IPS-18c (cell line): Measurements from ENCODE around the gene KCNJ15.

ENCODE experiments used
- H3K4me3 ChIP-seq: 2 replicates; pipeline ENCODE4 v1.7.0; 2013; ENCODE audit warnings: low read depth, mild to moderate bottlenecking, low read length, moderate library complexity; ENCODE audit not compliant: insufficient read depth
- H3K9me3 ChIP-seq: one replicate; pipeline ENCODE4 v1.6.1; 2013; ENCODE audit warnings: mild to moderate bottlenecking, low read length, moderate library complexity; ENCODE audit not compliant: control insufficient read depth, insufficient read depth

The KCNJ15 gene

DNA sequence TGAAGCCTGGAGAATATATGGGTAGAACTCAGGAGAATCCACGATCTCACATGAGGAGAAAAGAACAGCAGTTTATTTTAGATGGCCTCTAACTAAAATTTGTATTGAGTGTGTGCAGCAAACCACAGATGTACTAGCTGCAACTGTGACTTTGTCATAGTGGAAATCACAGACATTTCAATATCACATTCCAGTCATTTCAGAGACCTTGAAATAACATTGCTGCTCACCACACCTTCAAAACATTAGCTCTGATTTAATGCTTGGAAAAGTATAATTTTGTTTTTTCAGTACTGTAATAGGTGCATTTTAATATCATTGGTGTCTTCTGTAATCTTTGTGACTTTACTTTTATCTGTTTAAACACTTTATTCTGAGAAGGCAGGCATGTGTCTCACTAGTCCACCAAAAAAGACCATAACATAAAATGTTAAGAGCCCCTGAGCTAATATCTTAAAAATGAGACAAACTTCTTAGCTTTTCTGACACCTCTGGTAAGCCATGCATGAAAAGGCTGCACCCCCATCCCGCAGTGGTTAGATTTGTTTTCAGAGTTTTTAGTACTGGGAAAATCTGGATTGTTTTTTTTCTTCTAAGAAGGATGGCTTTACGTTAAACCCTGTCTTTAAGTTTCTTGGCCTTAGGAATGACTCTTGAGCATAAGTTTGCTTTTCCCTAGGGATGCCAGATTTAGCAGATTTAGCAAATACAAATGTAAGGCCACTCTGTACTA, 30.1 kb downstream of the KCNJ15 start:
- H3K4me3 ChIP-seq = no peak overlapping the region
- H3K9me3 ChIP-seq = no peaks in the 10 kb centered on the region

DNA sequence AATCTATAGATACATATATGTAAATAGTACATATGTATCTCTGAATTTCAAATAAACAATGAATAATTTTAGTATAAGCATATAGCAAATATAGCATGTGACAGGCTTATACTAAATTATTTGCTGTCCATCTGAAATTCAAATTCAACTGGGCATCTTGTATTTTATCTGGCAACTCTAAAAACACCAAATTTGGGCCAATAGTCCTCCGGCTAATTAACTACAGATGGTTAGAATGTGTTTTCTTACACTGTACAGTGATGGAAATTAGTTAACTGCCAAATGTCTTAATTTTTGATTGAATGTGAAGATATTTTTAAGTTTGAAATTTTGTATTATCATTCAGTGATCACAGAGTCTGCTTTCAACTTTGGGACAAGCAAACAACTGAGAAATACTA, 30.7 kb downstream of the KCNJ15 start:
- Histone ChIP-seq H3K4me3 (no peak overlapping the region), H3K9me3 (no peaks in the 10 kb centered on the region)

DNA sequence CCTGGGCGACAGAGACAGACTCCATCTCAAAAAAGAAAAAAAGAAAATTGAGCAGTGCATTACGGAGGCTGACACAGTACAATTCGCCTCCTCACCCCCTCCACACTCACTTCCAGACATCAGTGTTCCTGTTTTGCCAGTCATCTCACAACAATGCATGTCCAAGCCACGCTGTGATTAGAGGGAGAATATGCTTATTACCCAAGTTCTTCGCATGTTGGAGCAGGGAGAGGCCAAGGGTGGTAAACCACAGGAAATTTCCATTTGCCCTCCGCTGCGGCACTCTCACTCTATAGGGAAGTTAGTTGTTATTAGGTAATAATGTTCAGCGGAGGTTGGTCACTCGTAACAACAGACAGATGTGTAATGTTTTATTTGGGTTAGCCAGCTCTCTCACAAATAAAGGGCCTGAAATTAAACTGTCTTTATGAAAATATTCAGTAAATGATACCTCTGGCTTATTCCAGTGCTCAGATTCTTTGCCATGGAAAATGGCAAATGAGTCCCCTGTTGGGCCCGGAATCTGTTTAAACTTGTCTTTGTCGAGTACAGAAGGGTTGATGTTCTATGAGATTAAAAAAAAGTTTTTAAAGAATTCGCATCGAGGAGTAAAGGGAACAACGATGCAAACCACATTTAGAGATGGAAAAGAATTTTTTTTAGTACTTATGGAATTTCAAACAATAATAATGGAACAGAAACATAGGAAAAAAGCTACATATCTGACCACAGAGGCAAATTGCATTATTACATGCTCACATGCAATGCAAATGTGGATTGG, 33.1 kb downstream of the KCNJ15 start:
- Histone ChIP-seq H3K4me3 (no peak overlapping the region), H3K9me3 (no peaks in the 10 kb centered on the region)

DNA sequence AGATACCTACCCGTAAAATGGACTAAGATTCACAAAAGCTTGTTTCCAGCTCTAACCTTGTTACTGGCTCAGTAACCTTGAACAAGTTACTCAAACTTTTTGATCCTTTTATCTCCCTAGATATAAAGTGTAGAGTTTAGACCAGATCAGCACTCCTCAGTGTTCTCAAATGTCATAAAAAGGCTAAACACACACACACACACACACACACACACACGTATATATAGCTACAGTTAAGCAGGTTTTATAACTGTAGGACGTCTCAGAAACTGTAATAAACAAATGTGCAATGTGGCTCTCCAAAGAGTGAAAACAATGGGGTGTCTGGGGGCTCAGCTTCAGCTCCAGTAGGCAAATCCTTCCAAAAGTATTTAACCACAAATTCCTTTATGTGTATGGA, 34.0 kb downstream of the KCNJ15 start:
- Histone ChIP-seq H3K4me3 (no peak overlapping the region), H3K9me3 (no peaks in the 10 kb centered on the region)

DNA sequence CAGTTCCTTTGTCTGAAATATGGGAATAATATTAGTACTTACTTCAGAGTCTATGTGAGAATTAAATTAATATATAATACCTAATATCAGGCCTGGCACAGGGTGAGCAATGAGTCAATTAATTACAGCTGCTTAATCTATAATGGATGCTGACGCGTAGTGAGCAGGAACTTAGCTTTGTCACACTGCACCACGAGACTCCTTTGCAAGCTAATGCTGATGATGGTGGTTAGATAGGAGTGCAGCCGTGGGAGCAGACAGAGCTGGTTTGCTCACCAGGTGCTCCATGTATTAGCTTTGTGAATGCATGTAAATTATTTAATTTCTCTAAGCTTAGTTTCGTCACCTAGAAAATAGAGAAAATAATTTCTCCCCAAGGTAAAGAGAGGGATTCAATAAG, 35.1 kb downstream of the KCNJ15 start:
- H3K9me3 ChIP-seq = no peaks in the 10 kb centered on the region
- H3K4me3 ChIP-seq = no peak overlapping the region

DNA sequence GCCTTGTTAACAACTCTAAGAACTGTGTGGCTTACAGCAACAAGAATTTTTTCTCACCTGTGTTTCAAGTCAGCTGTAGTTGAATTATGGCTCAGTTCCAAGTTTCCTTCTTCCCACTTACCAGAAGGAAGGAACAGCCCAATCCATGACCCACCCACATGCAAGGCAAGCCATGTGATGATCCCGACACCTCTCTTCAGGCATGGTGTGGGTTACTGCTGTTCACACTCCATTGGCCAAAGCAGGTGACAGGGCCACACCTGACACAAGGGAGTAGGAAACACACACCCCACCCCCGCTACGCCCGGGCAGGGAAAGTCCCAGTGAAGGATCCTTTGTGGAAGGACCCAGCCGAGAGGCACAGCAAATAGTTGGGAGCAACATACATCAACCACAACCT, 36.3 kb downstream of the KCNJ15 start:
- H3K9me3 ChIP-seq = no peaks in the 10 kb centered on the region
- H3K4me3 ChIP-seq = no peak overlapping the region

DNA sequence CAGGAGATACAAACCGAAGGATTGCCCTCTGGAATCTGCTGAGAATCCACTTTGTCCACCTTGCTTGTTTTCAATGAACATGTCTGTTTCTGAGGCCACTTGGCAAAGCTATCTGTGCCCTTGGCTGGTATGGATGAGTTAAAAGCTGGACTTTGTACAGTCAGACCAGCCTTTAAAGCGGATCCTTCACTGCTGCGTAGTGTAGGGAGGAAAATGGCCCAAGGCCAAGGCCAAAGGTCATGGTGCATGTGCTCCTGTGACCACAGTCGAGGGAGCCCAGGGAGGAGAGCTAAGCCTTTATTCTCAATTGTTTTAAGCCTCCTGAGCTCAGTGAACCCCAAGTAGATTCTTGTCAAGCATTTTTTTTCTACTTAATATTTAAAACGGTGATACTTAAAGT, 37.0 kb downstream of the KCNJ15 start:
- Histone ChIP-seq H3K4me3 (no peak overlapping the region), H3K9me3 (no peaks in the 10 kb centered on the region)

DNA sequence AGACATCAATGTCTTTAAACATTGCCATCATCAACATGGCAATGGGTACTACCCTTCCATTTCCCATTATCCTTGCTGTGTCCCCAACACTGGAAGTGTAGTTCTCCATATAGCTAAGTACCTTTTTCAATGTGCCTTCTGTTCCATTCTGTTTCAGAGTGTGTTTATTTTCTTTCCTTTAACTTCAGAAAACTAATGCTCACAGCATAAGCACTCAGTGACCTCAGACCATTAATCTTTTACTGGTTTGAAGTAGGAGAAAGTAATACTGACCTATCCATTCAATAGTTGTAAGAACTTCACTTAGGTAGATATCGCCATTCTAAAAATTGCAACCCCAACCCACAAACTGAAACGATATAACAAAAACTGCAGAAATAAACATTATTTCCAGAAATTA, 37.8 kb downstream of the KCNJ15 start:
- Histone ChIP-seq H3K9me3 (no peaks in the 10 kb centered on the region), H3K4me3 (no peak overlapping the region)

DNA sequence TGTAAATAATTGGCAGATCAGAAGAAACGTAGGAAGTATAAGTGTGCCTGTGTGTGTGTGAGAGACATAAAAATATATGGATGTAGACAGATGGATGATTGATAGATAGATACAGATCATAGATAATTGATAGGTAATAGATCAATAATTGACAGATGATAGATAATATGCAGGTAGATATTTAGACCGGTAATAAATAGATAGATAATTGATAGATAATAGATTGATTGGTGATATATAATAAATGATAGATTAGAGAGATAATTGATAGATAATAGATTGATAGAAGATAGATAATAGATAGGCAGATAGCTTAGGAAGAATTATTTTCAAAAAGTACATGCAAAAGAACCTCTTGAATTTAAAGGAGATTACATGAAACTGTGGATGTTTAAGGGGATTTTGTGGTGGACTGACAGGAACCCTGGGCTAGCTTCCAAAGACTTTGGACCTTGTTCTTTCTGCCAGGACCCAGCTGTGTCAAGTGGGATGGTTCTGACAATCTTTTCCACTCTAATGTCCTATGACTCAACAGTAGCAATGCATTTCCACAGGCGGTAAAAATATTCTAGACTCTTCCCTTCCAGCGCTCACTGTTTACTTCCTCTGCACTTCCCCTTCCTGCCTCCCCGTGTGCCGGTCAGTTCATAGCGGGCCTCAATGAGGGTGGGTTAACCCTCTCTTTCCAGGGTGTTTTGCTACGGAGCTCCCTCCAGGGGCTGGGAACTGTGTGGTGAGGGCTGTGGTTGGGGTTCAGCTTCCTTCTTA, 39.4 kb downstream of the KCNJ15 start:
- H3K9me3 ChIP-seq = no peaks in the 10 kb centered on the region
- H3K4me3 ChIP-seq = no peak overlapping the region

DNA sequence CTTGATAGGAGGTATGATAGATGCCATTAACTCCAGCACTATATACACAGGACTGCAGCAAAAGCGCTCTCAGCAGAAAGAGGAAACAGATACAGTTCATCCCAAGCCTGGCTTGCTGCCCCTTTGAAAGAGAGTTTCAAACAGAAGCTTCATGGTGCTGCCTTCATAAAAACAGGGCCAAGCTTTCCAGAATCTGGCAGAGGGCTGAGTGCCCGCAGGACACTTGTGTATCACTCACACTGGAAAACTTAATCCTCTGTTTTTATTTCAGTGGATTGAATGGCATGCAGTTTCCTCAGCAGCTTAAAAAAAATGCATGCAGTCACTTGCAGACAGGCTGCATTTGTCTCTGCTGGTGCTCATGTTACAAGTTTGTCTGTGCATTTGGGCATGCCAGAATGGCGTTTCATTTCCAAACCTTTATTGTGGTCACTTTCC, 40.4 kb downstream of the KCNJ15 start:
- Histone ChIP-seq H3K4me3 (no peak overlapping the region), H3K9me3 (no peaks in the 10 kb centered on the region)

DNA sequence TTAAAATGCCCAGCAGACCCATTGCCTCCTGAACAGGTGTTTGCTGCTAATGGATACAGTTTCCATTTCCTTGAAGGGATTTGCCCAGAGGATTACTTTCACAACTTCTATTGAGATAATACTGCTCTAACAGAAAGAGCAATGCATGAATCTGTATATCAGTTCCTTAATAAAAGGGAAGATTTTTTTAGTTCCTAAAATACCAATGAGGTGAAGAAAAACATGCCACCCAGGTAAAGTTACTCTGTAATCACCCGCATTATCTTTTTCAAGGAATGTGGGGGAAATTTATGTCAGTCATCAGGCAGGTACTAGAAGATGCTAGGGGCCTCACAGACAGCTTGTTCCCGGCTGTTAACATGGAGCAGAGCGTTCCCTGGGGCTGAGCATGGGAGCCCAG, 41.1 kb downstream of the KCNJ15 start:
- no peak overlapping the region for H3K4me3 ChIP-seq
- H3K9me3 ChIP-seq = no peaks in the 10 kb centered on the region

DNA sequence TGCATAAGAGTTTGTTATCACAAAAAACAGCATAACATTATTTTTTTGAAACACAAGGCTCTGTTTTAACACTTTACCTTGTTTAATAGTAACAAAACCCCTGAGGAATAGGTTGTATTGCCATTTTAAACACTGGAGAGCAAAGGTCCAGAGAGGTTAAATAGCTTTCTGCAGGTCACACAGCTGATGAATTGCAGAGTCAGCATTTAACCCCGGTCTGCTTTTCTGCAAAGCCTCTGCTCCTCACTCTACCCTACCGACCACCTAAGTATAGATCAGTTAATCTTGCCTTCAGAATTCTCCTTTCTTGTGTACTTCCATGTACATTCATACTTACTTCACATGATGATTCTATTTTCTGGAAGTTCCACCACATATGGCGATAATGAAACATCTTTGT, 42.0 kb downstream of the KCNJ15 start:
- no peak overlapping the region for H3K4me3 ChIP-seq
- no peaks in the 10 kb centered on the region for H3K9me3 ChIP-seq

DNA sequence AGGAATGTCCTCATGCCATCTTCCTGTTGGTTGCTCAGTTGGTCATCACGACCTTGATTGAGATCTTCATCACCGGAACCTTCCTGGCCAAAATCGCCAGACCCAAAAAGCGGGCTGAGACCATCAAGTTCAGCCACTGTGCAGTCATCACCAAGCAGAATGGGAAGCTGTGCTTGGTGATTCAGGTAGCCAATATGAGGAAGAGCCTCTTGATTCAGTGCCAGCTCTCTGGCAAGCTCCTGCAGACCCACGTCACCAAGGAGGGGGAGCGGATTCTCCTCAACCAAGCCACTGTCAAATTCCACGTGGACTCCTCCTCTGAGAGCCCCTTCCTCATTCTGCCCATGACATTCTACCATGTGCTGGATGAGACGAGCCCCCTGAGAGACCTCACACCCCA, 42.9 kb downstream of the KCNJ15 start:
- no peaks in the 10 kb centered on the region for H3K9me3 ChIP-seq
- no peak overlapping the region for H3K4me3 ChIP-seq

DNA sequence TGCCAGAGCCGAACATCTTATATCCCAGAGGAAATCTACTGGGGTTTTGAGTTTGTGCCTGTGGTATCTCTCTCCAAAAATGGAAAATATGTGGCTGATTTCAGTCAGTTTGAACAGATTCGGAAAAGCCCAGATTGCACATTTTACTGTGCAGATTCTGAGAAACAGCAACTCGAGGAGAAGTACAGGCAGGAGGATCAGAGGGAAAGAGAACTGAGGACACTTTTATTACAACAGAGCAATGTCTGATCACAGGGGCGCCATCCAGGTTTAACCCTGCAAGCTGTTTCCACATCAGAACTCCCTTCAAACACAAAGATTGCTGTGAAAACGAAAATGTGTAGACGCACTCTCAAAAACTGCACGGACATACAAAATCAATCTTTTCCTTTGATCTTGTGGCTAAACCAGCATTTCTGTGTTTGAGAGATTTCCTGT, 43.4 kb downstream of the KCNJ15 start:
- Histone ChIP-seq H3K9me3 (no peaks in the 10 kb centered on the region), H3K4me3 (no peak overlapping the region)

DNA sequence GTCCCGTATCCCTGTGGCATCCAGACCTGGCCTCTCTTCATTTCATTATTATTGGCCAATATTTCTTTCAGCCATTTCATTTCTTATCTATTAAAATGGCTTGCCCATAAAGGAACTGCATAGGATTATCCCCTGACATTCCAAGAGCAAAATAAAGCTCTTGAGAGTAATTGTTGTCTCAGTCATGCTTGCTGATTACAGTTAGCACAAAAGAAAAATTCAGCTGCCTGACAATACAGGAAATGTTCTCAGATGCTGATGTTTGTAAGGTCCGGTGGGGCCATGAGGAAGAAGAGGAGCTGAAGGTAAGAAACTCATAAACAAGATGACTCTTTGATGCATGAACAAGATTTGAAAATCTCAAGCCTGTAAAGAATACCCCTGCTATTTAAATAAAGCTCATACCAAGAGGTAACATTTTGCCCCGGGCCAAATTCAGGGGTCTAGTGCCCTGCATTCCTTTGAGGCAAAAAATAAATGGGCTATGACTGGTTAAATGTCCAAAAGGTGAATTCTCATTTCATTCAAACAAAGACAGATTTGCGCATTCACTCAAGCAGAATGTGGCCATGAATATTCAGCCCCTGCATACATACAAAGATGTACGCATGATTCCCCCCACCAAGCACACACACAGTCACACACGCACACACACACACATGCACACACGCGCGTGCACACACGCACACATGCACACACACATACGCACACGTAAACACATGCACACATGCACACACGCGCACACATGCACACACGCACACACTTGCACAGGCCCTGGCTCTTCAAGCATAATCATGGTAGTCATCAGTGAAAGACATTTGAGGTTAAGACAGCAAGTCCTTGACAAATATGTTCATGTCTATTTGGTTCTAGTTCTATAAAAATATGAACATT, 44.8 kb downstream of the KCNJ15 start:
- Histone ChIP-seq H3K9me3 (no peaks in the 10 kb centered on the region), H3K4me3 (no peak overlapping the region)

DNA sequence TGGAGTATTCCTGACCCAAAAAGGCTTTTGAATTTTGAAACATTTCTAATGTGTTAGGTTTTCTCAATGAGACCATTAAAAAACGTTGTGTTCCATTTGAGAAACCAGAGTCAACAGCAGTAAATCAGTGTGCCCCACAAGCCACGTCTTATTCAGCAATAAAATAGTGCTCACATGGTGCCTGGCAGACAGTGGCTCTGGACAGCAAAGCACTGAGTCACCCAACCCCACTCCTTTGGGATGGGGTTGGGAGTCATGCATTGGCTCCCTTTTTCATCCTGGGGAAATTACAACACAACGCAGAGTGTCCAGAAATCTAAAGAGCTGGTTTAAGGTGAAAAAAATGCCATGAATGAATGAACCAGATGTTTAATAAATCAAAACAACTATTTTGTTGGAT, 46.5 kb downstream of the KCNJ15 start:
- H3K4me3 ChIP-seq = no peak overlapping the region

More for the DNA sequence above, 46.5 kb downstream of the KCNJ15 start:
- peaks cover 2% of the 10 kb centered on the region for H3K9me3 ChIP-seq
